Measurements from ENCODE around the gene CDK18. TPM values are rescaled to one million over a fixed set of nuclear protein-coding genes. Genes with fewer than 3 reads are reported as not detected.
A peak's percentile ranks its signal among the peaks of the same experiment; 100 is the strongest.

The CDK18 gene
- total RNA-seq, 2 experiments from 2014 or later: 7.4 to 9.9 TPM

DNA sequence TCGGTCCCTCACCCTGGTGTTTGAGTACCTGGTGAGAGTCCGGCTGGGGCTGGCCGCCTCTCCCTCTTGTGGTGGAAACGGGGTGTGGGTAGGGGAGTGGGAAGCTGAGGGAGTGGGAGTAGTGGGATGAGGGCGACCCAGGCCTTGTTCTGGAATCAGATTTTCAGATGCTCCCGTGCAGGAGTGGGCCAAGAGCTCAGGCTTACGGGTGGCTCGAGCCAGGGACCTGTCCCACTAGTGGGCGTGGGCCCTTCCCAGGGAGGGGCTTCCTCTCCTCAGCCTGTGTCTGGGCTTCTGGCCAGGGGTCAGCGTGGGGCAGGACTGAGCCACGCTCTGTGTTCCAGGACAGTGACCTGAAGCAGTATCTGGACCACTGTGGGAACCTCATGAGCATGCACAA lies 22.0 kb downstream of the CDK18 start:
- Mint-ChIP-seq H3K27me3 (no peaks in the 10 kb centered on the region), H3K36me3 (no peaks in the 10 kb centered on the region), H3K4me3 (no peak overlapping the region), H3K9me3 (no peaks in the 10 kb centered on the region), H3K27ac (no peak overlapping the region), H3K4me1 (no peaks in the 10 kb centered on the region)
- no peak for DNase-seq
- ATAC-seq (ENCODE audit: low read depth): no peak
- POLR2A ChIA-PET: interaction anchor here (0.6 kb wide), 1 partner anchor 33 kb away, joined by 3 read pairs; no protein-coding TSS in a partner anchor

DNA sequence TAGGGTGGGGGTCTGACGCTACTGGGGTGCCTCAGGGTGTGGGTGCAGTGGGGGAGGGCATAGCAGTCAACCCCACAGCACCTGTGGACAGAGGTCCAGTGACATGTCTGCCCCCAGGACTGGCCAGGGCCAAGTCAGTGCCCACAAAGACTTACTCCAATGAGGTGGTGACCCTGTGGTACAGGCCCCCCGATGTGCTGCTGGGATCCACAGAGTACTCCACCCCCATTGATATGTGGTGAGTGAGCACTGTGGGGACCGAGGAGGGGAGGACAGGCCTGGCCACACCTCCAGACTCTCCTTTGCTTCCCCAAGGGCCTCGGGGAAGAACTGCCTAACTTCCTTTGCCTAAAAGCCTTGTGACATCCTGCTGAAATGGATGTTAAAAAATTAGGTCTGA lies 23.5 kb downstream of the CDK18 start:
- POLR2A ChIA-PET: no interaction called here
- no peak for ATAC-seq (ENCODE audit: low read depth)
- no peaks in the 10 kb centered on the region for H3K9me3 Mint-ChIP-seq

DNA sequence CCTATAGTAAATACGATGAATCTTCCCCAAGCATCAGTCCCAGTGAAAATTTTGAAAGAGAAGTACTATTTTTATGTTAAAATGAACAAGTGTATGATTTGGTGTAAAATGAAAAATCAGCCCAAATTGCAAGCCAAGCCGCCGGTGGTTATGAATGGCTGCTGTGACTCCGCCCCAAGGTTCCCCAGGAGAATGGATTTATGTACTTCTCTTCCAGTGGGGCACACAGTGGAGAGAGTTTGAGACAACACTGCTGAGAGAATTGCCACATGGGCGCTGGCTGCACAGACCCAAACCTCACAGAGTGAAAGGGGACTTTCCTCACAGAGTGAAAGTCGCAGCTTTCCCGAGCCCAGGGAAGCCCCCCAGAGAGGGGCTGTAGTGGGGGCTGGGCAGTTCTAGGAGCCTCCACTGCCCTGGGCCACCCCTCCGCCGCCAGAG lies 24.0 kb downstream of the CDK18 start:
- no peak overlapping the region for H3K4me3 Mint-ChIP-seq
- ATAC-seq (ENCODE audit: low read depth): no peak
- no peaks in the 10 kb centered on the region for H3K4me1 Mint-ChIP-seq
- no peaks in the 10 kb centered on the region for H3K9me3 Mint-ChIP-seq
- DNase-seq: no peak
- no peaks in the 10 kb centered on the region for H3K36me3 Mint-ChIP-seq
- H3K27me3 Mint-ChIP-seq: no peaks in the 10 kb centered on the region
- POLR2A ChIA-PET: no interaction called here
- no peak overlapping the region for H3K27ac Mint-ChIP-seq

More for the DNA sequence above, 23.5 kb downstream of the CDK18 start:
- DNase-seq: no peak
- Mint-ChIP-seq H3K27me3 (no peaks in the 10 kb centered on the region), H3K4me1 (no peaks in the 10 kb centered on the region), H3K36me3 (no peaks in the 10 kb centered on the region), H3K4me3 (no peak overlapping the region), H3K27ac (no peak overlapping the region)

DNA sequence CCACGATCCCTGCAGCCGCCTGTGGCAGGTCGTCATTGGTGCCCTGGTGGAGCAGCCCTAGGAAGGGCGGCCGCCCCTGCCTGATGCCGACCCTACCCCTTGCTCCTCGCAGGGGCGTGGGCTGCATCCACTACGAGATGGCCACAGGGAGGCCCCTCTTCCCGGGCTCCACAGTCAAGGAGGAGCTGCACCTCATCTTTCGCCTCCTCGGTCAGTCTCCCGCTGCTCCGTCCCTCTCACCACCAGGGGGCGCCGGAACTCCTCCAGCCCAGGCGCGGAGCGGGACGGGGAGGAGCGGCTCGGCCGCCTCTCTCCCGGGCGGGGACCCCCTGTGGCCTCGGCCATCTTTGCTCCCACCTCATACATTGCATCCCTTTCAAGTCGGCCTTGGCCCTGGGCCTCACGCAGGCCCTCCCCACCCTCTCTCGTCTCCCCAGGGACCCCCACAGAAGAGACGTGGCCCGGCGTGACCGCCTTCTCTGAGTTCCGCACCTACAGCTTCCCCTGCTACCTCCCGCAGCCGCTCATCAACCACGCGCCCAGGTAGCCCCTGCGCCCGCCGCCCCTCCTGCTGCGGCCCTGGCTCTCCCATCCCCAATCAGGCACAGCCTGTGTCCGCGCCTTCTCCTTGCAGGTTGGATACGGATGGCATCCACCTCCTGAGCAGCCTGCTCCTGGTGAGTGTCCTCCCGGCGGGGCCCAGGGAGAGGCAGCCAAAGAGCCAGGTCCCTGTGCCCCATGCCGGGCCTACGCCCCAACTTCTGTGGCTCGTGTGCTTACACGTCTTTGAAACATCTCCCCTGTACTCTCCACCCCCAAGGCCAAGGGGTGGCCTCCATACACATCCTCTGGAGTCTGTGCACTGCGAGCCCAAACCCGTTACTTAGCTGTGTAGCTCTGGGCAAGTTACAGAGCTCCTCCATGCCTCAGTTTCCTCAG lies 24.7 kb downstream of the CDK18 start:
- ATAC-seq (ENCODE audit: low read depth) (peak; percentile 84), DNase-seq (peak; percentile 91)
- POLR2A ChIA-PET: interaction anchor here (0.6 kb wide), 2 partner anchors 103 to 129 kb away, joined by 3 to 6 read pairs; no protein-coding TSS in a partner anchor
- Mint-ChIP-seq H3K36me3 (no peaks in the 10 kb centered on the region), H3K27ac (no peak overlapping the region), H3K27me3 (no peaks in the 10 kb centered on the region), H3K4me3 (peak overlapping the region; percentile 57), H3K4me1 (no peaks in the 10 kb centered on the region), H3K9me3 (no peaks in the 10 kb centered on the region)

DNA sequence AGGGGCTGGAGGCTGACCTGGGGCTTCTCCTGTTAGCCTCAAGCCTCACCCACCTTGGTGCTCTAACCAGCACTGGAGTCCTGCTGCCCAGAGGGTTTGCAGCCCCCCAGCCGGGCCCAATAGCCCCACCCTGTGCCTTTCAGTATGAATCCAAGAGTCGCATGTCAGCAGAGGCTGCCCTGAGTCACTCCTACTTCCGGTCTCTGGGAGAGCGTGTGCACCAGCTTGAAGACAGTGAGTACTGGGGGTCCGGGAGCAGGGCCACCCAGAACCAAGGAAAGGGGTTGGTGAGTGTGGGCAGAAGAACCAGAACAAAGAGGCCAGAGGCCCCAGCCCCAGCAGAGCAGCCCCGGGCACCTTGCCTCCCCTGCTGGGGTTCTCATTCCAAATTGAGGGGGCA lies 25.6 kb downstream of the CDK18 start:
- ATAC-seq (ENCODE audit: low read depth) (no peak), DNase-seq (no peak)
- Mint-ChIP-seq H3K27ac (no peak overlapping the region), H3K4me3 (no peak overlapping the region), H3K27me3 (no peaks in the 10 kb centered on the region), H3K36me3 (no peaks in the 10 kb centered on the region), H3K9me3 (no peaks in the 10 kb centered on the region), H3K4me1 (no peaks in the 10 kb centered on the region)
- POLR2A ChIA-PET: no interaction called here

DNA sequence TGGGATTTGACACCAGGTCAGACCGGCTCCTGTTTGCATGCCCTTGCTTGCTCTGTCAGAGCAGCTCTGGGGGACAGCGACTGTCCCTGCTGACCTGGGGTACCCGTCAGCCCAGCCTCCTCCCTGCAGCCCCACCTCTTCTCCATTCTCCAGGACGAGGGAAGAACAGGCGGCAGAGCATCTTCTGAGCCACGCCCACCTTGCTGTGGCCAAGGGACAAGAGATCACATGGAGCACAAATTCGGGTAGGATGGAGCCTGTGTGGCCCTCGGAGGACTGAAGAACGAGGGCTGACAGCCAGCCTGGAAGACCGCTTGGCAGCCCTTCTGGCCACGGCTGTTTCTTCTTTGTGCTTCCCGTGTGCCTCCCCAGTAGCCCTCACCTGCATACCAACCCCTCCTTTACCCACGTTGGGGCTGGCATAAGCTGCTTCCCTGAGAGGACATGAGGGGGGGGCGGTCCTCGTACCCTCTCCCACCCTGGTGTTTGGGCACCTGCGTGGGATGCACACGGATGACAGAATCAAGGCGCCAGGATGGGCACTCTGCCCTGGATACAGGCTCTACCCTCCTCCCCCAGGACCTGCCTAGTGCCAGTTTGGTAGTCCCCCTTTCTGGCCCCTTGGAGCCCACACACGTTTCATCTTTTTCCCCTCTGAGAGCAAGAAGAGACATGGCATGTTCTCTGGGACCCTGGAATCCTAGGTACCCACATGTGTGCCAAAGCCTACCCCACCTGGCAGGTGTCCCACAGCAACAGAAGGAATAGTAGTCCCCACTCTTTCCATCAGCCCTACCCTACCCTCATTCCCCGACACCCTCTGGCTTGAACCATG lies 26.9 kb downstream of the CDK18 start:
- Mint-ChIP-seq H3K27ac (no peak overlapping the region), H3K4me3 (no peak overlapping the region), H3K36me3 (no peaks in the 10 kb centered on the region), H3K27me3 (no peaks in the 10 kb centered on the region), H3K4me1 (no peaks in the 10 kb centered on the region), H3K9me3 (no peaks in the 10 kb centered on the region)
- no peak for DNase-seq
- POLR2A ChIA-PET: no interaction called here
- ATAC-seq (ENCODE audit: low read depth): no peak

DNA sequence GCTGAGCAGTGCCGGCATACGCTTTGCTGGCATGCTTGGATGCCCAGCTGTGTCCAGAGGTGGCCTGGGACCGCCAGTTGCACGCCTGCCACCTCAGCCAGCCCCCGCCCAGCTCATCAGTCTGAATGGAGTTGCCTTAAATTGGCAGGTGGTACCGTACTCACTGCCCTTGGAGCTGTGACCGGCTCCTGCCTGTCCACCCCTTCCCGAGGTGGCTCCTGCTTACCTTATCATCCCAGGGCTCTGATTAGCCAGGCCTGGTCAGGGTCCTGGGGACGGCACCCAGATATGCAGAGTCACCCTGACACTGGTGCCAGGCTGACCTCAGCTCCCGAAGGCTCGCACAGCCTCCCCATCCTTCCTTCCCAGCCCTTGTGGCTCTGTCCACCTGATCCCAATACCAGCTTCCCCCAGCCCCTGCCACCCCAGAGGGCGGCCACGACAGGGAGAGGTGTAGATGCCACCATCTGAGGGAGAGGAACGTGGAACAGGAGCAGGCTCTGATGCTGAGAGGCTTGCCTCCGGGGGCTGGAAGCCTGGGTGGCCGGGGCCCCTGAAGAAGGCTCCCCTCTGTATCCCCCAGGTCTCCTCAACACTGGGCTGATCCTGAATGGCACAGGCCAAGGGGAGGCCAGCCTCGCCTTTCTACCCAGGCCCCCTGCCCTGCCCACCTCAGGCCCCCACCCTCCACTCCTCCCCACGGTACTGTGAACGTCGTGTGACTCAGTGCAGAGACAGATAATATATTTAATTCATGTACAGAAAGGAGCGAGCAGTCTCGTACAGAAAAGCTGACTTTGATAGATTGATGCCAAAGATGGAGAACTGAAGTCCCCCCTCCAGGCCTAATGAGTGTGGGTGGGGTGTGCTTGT lies 27.8 kb downstream of the CDK18 start:
- POLR2A ChIA-PET: no interaction called here
- Mint-ChIP-seq H3K4me1 (peaks cover 7% of the 10 kb centered on the region), H3K9me3 (no peaks in the 10 kb centered on the region), H3K4me3 (no peak overlapping the region), H3K27ac (no peak overlapping the region), H3K36me3 (no peaks in the 10 kb centered on the region), H3K27me3 (no peaks in the 10 kb centered on the region)
- ATAC-seq (ENCODE audit: low read depth) (no peak), DNase-seq (no peak)

DNA sequence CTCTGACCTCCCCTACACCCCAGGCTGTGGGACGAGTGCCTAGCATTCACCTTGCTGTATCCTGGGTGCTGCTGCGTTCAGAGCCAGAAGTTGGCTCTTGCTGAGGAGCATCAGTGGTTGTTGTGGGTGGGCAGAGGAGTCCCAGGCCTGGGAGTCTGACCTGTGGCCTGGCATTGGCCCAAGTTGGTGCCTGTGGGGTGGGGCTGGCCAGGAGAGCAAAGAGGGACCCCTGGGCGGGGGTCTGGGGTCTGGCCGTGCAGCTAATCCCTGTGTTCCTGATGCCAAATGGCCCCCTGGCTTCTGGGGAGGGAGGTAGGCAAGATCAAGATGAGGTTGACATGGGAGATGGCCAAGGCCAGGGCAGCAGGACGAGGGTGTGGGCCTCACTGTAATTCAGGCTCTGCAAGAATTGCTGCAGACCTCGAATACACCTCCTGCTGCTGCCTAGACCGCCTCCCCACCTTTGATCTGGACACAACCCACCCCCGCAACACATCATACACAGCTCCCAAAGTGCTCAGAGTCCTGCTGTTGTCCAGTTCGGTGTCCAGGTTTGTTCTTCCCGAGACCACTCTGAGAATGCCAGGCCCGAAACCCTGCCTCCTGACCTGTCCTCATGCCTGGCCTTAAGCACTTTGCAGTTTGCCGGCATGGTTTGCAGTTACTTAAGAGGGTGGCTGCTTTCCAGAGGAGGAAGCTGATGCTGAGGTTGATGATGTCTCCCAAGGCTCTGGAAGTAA lies 28.7 kb downstream of the CDK18 start:
- H3K4me1 Mint-ChIP-seq: peaks cover 8% of the 10 kb centered on the region
- H3K4me3 Mint-ChIP-seq: no peak overlapping the region
- POLR2A ChIA-PET: no interaction called here
- H3K27ac Mint-ChIP-seq: no peak overlapping the region
- ATAC-seq (ENCODE audit: low read depth) (no peak), DNase-seq (no peak)
- H3K27me3 Mint-ChIP-seq: no peaks in the 10 kb centered on the region
- H3K36me3 Mint-ChIP-seq: no peaks in the 10 kb centered on the region
- H3K9me3 Mint-ChIP-seq: no peaks in the 10 kb centered on the region

DNA sequence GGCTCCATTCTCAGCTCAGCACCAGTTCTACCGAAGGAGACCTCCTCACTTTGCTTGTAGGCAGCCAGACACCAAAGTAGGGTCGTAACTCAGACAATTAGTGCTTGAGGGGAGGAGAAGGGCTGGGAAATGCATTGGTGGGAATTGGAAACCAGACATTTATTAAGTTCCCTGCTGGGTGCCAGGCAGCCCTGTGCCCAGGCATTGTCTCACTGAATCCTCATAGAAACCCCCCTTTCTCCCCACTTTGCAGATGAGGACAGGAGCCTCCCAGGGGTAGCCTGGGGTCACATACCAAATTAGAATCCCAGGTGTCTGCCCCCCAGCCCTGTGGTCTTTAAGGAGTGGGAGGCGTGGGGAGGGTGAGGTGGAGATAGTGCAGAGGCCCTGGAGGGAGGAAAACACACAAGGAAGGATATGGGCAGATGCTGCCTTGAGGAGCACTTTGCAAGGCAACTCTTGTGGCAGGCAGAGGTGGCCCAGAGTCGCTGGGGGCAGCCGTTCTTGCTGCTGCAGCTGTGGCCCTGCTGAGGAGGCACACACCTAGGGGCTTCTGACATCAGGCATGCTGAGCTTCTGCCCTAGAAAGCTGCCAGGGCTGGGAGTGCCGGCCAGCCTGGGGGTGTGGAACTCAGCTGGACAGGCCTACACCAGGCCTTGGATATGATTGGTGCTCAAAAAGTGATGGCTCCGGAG lies 29.4 kb downstream of the CDK18 start:
- Mint-ChIP-seq H3K36me3 (no peaks in the 10 kb centered on the region), H3K27me3 (no peaks in the 10 kb centered on the region), H3K4me3 (no peak overlapping the region), H3K4me1 (peaks cover 8% of the 10 kb centered on the region), H3K9me3 (no peaks in the 10 kb centered on the region), H3K27ac (no peak overlapping the region)
- POLR2A ChIA-PET: no interaction called here
- no peak for DNase-seq
- ATAC-seq (ENCODE audit: low read depth): no peak

DNA sequence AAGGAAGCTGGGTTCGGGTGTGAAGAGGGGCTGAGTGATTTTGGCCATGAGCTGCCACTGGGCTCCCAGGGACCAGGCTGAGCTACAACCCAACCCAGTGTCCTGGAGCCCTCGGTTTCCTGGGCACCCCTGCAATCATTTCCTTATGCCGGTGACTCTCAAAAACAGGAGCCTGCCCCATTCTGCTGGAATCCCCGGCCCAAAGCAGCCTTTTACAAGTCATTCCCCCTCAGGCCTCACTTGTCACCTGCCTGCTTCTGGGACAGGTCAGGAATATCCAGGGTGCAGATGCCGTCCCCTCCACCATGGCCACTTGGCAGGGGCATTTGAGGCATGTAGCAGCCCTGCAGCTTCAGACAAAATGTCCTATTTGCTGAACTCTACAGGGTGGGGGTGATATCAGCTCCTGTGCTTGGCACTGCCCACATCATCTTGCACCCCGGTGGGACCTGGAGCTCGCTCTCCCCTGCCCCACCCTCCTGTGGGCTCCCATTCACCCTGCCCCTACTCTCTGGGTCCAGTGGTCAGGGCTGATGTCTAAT lies 30.0 kb downstream of the CDK18 start:
- DNase-seq (no peak), ATAC-seq (ENCODE audit: low read depth) (no peak)
- peaks cover 8% of the 10 kb centered on the region for H3K4me1 Mint-ChIP-seq
- no peak overlapping the region for H3K4me3 Mint-ChIP-seq
- POLR2A ChIA-PET: no interaction called here
- no peaks in the 10 kb centered on the region for H3K9me3 Mint-ChIP-seq
- H3K27me3 Mint-ChIP-seq: no peaks in the 10 kb centered on the region
- no peak overlapping the region for H3K27ac Mint-ChIP-seq
- H3K36me3 Mint-ChIP-seq: no peaks in the 10 kb centered on the region

DNA sequence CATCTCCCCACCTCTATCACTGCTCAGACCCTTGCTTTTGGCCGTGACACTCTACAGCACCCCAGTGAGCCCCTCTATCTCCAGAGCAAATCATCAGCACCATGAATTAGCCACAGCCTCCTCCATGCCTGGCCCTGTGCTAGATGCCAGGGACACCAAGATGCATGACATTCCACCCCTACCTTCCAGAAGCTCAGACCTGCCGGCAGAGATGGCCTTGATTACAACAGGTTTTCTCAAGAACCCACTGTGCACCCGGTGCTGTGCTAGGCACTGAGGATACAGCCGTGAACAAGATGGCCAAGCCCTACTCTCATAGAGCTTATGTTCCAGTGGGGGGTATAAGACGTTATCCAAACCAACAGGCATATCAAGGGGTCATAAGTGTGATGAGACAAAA lies 30.6 kb downstream of the CDK18 start:
- H3K27me3 Mint-ChIP-seq: no peaks in the 10 kb centered on the region
- peaks cover 8% of the 10 kb centered on the region for H3K4me1 Mint-ChIP-seq
- no peaks in the 10 kb centered on the region for H3K9me3 Mint-ChIP-seq
- H3K27ac Mint-ChIP-seq: no peak overlapping the region
- POLR2A ChIA-PET: no interaction called here
- DNase-seq: no peak
- no peak for ATAC-seq (ENCODE audit: low read depth)
- H3K4me3 Mint-ChIP-seq: no peak overlapping the region
- H3K36me3 Mint-ChIP-seq: no peaks in the 10 kb centered on the region
